ENCODE results near the gene GTF2F2. TPM values are rescaled to one million over a fixed set of nuclear protein-coding genes. Genes with fewer than 3 reads are reported as not detected.

Gene GTF2F2
- polyA plus RNA-seq, 1 donor (not counting 4 experiments of a cell fraction or from before 2014, with no cell fraction given): 55.5 TPM

DNA sequence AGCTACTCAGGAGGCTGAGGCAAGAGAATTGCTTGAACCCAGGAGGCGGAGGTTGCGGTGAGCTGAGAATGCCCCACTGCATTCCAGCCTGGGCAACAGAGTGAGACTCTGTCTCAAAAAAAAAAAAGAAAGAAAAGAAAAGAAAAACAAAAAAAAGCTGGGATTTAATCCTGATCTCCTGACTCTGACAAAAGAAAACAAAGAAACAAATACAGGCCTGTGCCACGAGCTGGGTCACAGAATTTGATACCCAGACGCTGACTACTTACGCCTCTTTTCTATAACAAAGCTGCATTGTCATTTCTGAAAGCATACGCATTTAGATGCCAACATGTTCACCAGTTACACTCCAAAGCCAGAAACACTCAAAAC lies 18.2 kb upstream of the GTF2F2 start:
- TF ChIP-seq, protein P1, sequence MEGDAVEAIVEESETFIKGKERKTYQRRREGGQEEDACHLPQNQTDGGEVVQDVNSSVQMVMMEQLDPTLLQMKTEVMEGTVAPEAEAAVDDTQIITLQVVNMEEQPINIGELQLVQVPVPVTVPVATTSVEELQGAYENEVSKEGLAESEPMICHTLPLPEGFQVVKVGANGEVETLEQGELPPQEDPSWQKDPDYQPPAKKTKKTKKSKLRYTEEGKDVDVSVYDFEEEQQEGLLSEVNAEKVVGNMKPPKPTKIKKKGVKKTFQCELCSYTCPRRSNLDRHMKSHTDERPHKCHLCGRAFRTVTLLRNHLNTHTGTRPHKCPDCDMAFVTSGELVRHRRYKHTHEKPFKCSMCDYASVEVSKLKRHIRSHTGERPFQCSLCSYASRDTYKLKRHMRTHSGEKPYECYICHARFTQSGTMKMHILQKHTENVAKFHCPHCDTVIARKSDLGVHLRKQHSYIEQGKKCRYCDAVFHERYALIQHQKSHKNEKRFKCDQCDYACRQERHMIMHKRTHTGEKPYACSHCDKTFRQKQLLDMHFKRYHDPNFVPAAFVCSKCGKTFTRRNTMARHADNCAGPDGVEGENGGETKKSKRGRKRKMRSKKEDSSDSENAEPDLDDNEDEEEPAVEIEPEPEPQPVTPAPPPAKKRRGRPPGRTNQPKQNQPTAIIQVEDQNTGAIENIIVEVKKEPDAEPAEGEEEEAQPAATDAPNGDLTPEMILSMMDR (optimal IDR thresholded peaks at IDR 0.05 in 1 of 3, IDR thresholded peaks at IDR 0.05 in 1 of 3, conservative IDR thresholded peaks at IDR 0.05 in 1 of 3; ENCODE audit: extremely low read depth in 1 of 3, insufficient read depth in 2 of 3, low read length in 3 of 3): no peak
- TF ChIP-seq EZH2 (IDR thresholded peaks at IDR 0.05; ENCODE audit: low read length): no peak
- dilution Hi-C loops (cut with MboI; ENCODE audit: extremely low pct_ligation_motif_present, low sequenced_read_pairs): no loop called here
- H3K4me2 ChIP-seq (ENCODE audit: control insufficient read depth, extremely low read depth, insufficient read depth, low read depth, low read length): no peak overlapping the region

DNA sequence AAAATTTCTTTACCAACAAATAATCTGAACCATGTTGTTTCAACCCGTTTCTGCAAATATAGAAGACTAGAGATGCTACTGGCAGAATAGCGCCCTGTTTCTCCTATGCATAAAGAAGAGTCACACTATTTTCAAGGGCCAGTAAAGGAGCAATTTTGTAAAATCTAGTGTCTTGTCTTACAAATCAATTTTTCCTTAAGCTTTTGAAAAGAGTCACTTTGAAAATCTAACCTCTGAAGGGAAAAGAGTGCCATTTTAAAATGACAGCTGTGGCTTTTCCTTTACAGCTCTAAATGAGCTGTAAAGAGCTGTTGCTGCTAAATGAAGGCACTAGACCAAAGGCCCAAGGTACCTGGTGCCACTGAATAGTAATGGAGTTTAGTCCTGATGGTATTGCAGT lies 16.9 kb upstream of the GTF2F2 start:
- TF ChIP-seq, protein P1 (optimal IDR thresholded peaks at IDR 0.05 in 1 of 3, IDR thresholded peaks at IDR 0.05 in 1 of 3, conservative IDR thresholded peaks at IDR 0.05 in 1 of 3; ENCODE audit: extremely low read depth in 1 of 3, insufficient read depth in 2 of 3, low read length in 3 of 3): no peak
- TF ChIP-seq EZH2 (IDR thresholded peaks at IDR 0.05; ENCODE audit: low read length): no peak

More for the DNA sequence above, 18.2 kb upstream of the GTF2F2 start:
- no peak for FAIRE-seq
- no peak overlapping the region for H3K4me3 ChIP-seq (ENCODE audit: control insufficient read depth in 2 of 3, extremely low read depth in 1 of 3, insufficient read depth in 2 of 3, low read depth in 1 of 3, low read length in 3 of 3)
- H3K36me3 ChIP-seq (ENCODE audit: control insufficient read depth in 2 of 2, extremely low read depth in 1 of 2, insufficient read depth in 2 of 2, low read length in 2 of 2): no peaks in the 10 kb centered on the region
- no peaks in the 10 kb centered on the region for H3K4me1 ChIP-seq (ENCODE audit: control insufficient read depth, extremely low read depth, insufficient read depth, low read length)
- no peaks in the 10 kb centered on the region for H3K9me3 ChIP-seq (ENCODE audit: control insufficient read depth, low read depth, low read length)
- H3K27me3 ChIP-seq (ENCODE audit: control insufficient read depth, extremely low read depth, insufficient read depth, low read length): no peaks in the 10 kb centered on the region
- no peaks in the 10 kb centered on the region for H3K9me1 ChIP-seq (ENCODE audit: control insufficient read depth, extremely low read depth, insufficient read depth, low read length)
- no peak overlapping the region for H2AFZ ChIP-seq (ENCODE audit: control insufficient read depth, low read length)
- DNase-seq (ENCODE audit: low read depth, low spot score): no peak
- H3K9ac ChIP-seq (ENCODE audit: control insufficient read depth, extremely low read depth, insufficient read depth, low read length): no peak overlapping the region
- no peaks in the 10 kb centered on the region for H3K79me2 ChIP-seq (ENCODE audit: control insufficient read depth, insufficient read depth, low read length)
- H3K27ac ChIP-seq (ENCODE audit: control insufficient read depth, insufficient read depth, low read length): no peak overlapping the region
- no peaks in the 10 kb centered on the region for H4K20me1 ChIP-seq (ENCODE audit: control insufficient read depth, extremely low read depth, insufficient read depth, low read length)

More for the DNA sequence above, 16.9 kb upstream of the GTF2F2 start:
- Histone ChIP-seq H3K27ac (ENCODE audit: control insufficient read depth, insufficient read depth, low read length) (no peak overlapping the region), H3K27me3 (ENCODE audit: control insufficient read depth, extremely low read depth, insufficient read depth, low read length) (no peaks in the 10 kb centered on the region), H4K20me1 (ENCODE audit: control insufficient read depth, extremely low read depth, insufficient read depth, low read length) (no peaks in the 10 kb centered on the region), H3K4me2 (ENCODE audit: control insufficient read depth, extremely low read depth, insufficient read depth, low read depth, low read length) (no peak overlapping the region), H3K4me3 (ENCODE audit: control insufficient read depth in 2 of 3, extremely low read depth in 1 of 3, insufficient read depth in 2 of 3, low read depth in 1 of 3, low read length in 3 of 3) (no peak overlapping the region), H3K79me2 (ENCODE audit: control insufficient read depth, insufficient read depth, low read length) (no peaks in the 10 kb centered on the region), H2AFZ (ENCODE audit: control insufficient read depth, low read length) (no peak overlapping the region), H3K9me3 (ENCODE audit: control insufficient read depth, low read depth, low read length) (no peaks in the 10 kb centered on the region), H3K9ac (ENCODE audit: control insufficient read depth, extremely low read depth, insufficient read depth, low read length) (no peak overlapping the region), H3K4me1 (ENCODE audit: control insufficient read depth, extremely low read depth, insufficient read depth, low read length) (no peaks in the 10 kb centered on the region), H3K36me3 (ENCODE audit: control insufficient read depth in 2 of 2, extremely low read depth in 1 of 2, insufficient read depth in 2 of 2, low read length in 2 of 2) (no peaks in the 10 kb centered on the region), H3K9me1 (ENCODE audit: control insufficient read depth, extremely low read depth, insufficient read depth, low read length) (no peaks in the 10 kb centered on the region)
- FAIRE-seq (no peak), DNase-seq (ENCODE audit: low read depth, low spot score) (no peak)
- dilution Hi-C loops (cut with MboI; ENCODE audit: extremely low pct_ligation_motif_present, low sequenced_read_pairs): no loop called here
